Right forelimb (tissue), 1 donor: ENCODE results near the gene PABPN1L.
"Not testable (repeated sequence)": the region's sequence is repeated elsewhere in the genome, so short reads cannot be mapped to it uniquely, and the experiment has no call there.

Experiments
- DNase-seq: peaks from one replicate; pipeline ENCODE4 v3.0.0-alpha.2; 2018

Gene PABPN1L

DNA sequence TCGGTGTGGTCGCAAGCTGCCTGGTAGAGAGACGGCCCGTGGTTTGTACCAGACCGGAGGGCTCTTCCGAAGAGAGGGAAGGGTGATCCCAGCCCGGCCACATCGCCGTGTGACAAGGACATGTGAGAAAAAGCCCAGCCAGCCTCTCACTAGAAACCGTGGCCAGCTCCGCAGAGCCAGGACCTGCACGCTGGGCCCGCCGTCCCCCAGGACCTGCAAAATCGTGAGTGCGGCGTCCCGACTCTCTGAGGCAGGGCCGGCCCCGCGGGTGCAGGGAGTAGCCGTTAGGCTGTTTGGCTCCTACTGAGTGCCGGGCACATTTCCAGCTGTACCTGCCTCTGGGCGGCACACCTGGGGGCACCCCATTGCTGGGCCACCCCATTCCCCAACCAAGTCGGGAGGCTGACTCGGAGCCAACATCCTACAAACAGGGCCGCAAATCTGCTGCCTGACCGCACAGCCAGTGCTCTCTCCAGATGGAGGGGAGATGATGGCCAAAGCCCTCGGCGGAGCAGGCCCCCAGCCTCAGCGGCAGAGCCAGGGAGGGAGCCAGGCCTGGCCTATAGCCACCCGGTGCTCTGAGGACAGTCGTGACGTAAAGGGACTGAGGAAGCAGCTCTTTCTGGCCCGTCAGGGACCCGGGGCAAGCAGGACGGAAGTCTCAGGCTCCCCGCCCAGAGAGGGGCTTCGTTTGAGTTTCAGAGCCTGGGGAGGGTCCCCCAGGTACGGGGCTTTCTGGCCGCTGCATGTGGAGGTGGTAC is 33.6 kb upstream of the PABPN1L start:
- no peak for DNase-seq

DNA sequence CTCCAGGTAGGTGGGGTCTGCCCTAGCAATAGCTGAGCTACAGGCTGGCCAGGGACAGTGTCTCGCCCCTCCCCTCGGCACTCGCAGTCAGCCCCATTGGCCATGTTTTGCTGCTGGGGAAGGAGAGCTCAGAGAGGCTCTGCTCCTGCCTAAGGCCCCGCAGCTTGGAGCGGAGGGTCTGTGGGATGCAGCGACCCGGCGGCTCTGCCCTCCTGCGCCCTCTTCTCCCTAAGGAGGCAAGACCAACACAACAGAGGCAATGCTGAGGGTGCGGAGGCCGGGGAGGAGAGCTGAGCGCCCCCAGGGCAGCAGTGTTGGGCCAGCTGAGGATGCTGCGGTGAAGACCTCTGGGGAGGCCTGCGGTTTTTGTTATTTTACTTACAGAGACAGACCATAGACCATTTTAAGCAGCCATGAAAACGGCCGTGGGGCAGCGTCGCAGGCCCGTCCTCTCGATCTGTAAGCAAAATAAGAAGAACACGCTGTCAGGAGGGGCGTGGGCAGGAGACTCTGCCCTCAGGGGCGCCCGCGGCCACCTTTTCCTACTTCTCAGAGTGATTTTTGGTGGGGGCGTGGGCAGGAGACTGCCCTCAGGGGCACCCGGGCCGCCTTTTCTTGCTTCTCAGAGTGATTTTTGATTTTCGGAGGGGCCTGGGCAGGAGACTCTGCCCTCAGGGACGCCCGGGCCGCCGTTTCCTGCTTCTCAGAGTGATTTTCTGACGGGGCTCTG is 31.4 kb upstream of the PABPN1L start:
- DNase-seq = no peak

DNA sequence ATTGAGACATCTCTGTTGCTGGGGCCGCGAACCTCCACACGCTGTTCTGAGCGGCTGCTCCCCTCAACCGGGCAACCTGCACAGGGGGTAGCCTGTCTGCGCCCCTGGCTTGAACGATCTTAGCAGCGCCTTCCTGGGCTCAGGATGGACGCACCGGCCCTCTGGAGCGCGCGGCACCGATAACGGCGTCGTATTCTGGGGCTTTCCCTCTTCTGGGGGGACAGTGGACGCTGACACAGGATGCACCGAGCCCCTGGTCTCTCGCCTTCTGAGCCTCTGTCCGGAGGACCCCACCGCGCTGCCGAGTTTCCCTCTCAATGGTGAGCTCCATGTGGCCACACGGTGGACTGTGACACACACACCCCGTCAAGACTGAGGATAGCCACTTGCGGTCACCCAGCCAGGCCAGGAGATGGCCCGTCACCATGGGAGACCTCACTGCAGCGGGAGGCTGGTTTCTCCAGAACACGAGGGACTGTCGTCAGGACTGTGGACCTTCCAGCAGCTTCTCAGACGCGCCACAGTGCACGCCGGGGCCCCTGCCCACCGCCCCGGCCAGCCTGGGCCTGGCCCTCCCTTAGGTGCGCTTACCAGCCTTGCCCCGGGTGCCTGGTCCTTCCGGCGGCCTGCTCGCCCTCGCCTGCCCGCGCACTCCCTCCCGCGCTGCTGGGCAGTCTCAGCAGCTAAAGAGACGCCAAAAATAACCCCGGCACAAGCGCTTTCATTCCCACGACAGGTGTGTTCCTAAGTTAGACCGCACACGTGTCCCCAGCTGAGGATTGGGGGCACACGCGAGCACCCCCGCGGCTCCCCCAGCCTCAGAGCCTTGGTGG is 30.0 kb upstream of the PABPN1L start:
- DNase-seq = no peak

DNA sequence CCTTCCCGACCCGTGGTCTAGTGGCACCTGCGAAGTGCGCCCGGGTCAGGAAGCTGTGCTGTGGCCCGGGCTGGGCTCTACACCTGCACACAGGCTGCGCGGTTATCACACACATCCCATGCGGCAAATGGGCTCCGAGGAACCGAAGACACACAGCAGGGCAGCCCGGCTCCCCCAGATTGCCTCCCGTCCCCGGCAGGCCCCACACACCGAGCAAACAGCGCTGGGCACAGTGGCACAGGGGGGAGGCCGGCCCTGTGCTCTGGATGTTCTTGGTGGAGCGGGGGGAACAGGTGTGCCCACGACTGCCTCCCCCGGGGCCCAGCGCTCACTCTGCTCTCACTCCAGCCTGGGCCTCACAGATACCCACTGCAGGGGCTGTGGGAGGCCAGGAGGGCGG is 28.9 kb upstream of the PABPN1L start:
- no peak for DNase-seq

DNA sequence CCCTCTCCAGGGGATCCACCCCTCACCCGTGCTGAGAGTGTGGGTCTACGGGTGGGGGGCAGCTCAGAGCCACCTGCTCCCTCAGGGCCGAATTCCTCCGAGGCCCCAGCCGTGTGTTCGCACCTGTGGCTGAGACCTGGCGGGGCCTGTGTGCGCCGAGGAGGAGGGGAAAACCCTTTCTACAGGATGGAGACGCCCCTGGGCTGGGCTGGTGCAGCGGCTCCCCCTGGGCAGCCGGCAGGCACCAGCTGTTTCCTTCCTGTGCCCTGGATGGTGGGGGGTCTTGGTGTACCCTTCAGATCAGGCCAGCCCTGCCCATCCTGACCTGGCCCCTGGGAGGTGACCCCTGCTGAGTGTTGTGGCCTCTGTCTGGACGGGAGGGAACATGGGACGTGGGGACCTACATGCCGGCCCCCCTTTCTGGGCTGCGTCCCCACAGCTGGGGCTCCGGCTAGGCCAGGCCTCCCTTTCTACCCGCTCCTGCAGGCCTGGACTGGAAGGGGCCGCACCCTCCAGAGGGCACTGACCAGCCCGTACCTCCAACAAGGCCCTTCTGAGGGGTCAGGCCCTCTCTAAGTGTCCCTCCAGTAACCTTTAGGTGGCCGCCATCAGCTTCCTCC is 28.3 kb upstream of the PABPN1L start:
- DNase-seq = no peak

DNA sequence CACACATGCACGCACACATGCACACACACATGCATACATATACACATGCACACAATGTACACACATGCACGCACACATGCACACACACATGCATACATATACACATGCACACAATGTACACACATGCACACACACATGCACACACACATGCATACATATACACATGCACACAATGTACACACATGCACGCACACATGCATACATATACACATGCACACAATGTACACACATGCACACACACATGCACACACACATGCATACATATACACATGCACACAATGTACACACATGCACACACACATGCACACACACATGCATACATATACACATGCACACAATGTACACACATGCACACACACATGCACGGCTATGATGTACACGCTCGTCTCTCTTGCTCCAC is 27.8 kb upstream of the PABPN1L start:
- DNase-seq = not testable (repeated sequence)

DNA sequence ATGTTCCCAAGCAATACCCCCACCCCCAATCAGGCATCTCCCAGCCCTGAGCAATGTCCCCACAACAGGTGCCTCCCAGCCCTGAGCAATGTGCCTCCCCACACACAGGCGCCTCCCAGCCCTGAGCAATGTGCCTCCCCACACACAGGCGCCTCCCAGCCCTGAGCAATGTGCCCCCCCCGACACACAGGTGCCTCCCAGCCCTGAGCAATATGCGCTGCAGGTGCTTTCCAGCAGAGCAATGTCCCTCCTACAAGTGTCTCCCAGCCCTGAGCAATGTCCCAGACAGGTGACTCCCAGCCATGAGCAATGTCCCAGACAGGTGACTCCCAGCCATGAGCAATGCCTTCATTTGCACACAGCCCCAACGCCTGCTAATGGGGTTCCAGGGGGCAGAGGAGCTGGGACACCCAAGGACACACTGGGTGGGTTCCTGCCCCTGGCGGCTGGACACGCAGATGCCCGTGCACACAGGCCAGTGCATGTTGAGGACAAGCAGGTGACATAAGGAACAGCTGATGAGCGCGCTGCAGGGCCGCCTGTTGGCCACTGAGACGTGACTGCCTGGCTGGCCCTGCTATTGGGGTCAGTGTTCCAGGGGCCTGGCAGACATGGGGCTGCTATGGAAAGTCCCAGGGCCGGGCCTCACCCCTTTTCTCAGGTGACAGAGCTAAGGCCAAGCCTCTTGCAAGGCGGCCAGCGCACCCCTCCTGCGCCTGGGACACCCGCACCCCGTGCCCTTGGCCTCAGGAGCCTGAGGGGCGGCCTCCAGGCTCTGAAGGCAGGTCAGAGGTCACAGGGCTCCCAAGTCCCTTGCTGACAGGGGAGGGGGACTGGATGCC is 26.9 kb upstream of the PABPN1L start:
- DNase-seq = no peak

DNA sequence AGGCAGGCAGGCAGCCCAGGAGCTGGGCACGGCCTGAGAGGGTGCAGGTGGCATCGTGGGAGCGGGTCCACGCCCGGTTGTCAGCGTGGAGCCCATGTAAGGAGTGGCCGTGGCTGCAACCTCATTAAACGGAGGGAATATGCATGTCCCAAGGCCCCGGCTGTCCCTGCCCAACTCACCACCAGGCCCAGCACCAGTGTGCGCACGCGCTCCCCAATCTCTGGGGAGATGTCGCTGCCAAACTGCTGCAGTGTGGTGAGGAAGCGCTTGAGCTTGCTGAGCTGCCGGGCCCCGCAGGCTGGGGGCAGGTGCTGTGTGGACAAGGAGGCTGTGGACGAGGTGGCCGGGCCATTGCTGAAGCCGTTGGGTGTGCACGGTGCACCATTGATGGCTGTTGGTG is 25.6 kb upstream of the PABPN1L start:
- no peak for DNase-seq

DNA sequence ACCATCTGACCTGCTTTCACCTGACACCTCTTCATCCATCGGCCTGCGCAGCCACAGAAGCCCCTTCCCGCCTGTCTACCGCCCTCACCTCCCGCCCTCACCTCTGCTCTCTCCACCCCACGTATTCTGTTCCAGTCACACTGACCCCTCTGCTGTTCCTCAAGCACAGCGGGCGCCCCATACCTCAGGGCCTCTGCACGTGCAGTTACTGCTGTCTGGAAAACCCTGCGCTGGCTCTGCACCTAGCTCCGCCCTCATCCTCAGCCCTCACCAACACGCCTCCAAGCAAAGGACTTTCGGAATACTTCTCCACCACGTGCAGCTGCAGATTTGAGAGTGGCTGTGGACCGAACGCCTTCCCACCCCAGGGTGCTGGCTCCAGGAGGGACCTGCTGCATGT is 24.6 kb upstream of the PABPN1L start:
- no peak for DNase-seq

DNA sequence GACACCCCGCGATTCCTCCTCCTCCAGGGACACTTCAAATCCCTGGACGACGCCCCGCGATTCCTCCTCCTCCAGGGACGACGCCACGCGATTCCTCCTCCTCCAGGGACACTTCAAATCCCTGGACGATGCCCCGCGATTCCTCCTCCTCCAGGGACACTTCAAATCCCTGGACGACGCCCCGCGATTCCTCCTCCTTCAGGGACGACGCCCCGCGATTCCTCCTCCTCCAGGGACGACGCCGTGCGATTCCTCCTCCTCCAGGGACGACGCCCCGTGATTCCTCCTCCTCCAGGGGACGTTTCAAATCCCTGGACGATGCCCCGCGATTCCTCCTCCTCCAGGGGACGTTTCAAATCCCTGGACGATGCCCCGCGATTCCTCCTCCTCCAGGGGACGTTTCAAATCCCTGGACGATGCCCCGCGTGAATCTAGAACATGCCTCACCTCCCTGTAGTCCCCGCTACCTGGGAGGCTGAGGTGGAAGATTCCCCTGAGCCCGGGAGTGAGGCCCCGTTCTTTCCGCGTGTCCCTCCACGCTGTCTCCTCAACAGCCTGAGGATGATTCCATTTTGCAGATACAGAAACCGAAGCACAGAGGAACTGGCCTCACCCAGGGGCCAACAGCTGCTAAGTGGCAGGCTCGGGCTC is 23.4 kb upstream of the PABPN1L start:
- not testable (repeated sequence) for DNase-seq

DNA sequence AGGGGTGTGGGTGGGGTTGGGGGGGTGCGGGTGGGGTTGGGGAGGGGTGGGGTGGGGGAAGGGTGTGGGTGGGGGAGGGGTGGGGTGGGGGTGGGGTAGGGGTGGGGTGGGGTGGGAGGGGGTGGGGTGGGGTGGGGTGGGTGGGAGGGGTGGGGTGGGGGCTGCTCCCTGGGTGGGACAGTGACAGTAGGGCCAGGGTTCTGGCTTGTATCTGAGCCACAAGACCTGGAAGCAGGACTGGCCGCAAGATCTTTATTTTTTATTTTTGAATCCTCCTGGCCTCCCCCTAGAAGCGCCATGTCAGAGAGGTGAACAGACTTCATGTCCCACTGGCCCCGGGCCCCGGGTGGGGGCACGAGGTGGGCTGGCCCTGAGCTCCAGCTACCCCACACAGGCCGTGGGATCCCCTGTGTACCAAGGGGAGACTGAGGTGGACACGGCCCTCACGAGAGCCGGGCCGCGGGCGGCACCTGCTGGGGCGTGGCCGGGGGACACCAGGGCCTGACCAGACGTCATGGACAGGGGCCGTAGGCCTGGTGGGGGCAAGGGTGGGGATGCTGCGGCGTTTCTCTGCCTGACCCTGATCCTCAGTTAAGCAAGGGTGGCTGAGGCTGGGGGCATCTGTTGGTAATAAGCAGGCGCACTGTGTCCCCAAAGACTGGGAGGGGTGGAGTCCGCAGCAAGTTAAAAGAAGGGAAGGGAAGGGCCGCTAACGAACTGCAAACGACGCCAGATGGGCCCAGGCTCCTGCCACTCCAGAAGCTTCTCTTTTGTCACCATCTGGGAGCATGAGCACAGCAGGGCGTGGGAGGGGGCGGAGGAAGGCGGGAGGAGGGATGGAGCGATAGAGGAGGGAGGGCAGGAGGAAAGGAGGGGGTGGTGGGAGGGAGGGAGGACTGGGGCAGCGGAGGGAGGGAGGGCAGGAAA is 22.3 kb upstream of the PABPN1L start:
- no peak for DNase-seq

DNA sequence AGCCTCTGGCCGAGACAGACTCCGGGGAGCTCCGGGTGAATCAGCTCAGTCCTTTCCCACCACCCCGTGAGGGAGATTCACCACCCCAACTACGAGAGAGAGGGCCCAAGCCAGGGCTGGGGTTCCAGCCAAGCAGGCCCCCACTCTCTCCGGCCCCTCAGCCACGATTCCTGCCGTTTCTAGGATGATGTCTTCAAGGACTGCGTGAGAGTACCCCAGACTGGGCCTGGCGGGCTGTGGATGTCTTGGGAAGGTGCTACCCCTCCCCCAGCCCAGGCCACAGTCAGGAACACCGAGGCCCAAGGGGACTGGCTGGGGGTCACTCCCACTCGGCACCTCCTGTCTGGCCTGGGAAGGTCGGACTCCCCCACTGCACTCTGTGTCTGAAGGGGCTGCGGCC is 21.6 kb upstream of the PABPN1L start:
- DNase-seq = no peak

DNA sequence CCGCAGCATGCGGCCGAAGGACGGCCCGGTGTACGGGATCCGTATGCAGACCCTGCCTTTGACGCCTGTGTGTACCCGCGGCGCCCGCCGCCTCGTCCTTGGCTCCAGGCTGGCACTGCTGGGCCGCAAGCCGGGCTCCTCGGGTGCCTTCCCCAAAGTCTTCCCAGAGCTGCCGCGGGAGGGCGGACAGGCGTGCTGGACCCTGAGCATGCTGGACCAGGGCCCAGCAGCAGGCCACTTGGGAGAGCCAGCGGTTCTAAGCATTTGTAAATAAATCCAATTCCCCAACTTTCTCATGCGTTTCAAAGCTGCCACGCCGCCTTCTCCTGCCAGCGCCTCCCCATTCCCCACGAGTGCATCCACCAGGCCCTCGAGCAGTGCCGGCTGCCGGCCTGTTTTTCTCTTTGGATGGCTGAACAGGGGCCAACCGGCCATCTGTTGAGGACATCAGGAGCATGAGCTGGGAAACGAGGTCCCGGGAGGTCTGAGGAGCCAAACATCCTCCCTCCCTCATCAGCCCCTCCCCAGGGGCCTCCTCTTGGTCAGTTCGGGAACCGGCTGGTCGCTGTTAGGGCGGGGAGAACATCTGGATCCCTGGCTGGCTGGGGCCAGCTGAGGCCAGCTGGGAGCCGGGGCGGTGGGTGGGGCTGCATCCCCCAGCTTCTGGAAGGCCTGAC is 20.5 kb upstream of the PABPN1L start:
- peak; percentile 82 for DNase-seq

DNA sequence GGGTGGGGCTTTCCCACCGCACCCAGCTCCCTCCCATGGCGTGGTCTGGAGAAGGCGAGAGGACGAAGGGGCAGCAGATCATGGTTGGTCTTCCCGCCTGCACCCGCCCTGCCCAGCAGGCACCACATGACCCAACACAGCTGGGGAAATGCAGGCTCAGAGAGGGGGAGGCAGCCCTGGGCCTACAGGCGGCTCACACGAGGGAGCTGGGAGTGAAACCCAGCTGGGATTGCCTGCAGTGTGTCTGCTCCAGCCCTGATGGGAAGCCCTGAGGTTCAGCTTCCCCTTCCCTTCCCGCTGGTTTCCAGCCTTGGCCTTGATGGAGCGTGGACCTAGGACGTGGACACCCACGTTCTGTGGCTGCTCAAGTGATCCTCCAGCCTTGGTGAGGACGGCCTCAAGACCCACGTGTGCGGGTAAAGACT is 20.0 kb upstream of the PABPN1L start:
- DNase-seq = no peak

DNA sequence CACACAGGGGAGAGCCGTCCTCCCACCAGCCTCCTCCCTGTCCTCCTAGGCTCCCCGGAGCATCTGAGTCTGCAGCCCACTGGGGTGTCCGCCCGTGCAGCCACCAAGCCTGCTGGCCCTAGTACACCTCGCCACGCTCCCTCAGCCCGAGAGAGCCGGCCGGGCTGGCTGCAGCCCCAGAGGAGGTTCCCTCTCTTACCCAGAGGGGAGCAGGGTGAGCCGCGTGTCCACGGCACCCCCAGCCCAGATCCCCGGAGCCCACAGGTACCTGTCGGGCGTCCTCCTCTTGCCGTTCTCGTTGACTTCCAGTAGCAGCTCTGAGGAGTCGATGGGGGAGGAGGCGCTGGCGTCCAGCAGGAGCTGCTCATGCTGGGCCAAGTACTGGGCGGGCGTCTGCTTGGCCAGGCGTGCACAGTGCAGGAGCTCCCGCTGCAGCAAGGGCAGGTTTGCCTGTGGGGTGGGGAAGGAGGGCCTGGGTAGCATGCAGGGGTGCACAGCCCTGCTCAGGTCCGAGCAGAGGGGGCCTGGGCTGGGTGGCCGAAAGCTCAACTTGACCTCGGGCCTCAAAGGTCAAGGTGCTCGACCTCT is 19.3 kb upstream of the PABPN1L start:
- no peak for DNase-seq

DNA sequence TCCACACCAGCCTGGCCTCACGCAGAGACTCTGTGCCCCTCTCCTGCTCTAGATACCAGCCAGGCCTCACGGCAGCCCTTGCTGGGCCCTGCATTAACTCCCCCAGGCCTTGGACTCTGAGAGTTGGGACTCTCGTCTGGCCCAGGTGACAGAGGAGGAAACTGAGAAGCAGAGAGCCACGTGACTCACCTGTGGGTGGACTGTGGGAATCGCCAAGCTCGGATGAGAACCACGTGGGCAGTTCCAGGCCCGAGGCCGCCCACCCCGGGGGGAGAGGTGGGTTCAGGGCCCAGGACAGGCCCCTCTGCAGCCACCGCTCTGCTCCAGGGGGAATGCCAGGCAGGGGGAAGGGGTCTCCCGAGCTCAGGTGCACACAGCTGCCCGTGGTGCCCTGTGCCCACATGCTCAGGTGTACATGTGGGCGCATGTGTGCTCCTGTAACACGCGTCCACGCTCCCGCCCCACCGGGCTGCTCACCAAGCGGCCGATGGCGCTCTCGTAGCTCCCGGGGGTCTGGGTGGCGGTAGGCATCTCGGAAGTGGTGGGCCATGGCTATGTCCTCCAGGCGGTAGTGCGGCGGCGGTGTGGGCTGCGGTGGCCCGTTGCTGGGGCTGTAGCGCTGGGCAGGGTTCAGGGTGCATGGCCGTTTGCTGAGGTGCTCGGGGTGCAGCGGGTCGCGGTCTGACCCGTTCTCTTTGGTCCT is 18.3 kb upstream of the PABPN1L start:
- DNase-seq = no peak

DNA sequence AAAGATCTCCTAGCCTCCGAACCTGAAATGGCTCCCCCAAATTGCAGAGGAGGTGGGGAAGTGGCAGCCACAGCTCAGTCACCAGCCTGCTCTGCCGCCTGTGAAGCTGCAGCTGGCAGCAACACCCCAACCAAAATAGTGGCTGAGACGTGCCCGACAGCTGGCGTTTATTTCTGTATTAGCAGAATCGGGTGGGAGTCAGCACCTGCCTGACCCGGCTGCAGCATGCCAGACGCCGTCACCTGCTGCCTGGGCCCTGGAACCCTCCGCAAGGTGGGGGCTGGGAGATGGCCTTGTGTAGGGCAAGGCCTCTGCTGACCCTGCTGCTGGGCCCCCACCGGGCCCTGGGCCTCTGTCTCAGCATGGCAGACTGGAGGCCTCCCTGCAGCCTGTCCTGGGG is 17.5 kb upstream of the PABPN1L start:
- DNase-seq = no peak

DNA sequence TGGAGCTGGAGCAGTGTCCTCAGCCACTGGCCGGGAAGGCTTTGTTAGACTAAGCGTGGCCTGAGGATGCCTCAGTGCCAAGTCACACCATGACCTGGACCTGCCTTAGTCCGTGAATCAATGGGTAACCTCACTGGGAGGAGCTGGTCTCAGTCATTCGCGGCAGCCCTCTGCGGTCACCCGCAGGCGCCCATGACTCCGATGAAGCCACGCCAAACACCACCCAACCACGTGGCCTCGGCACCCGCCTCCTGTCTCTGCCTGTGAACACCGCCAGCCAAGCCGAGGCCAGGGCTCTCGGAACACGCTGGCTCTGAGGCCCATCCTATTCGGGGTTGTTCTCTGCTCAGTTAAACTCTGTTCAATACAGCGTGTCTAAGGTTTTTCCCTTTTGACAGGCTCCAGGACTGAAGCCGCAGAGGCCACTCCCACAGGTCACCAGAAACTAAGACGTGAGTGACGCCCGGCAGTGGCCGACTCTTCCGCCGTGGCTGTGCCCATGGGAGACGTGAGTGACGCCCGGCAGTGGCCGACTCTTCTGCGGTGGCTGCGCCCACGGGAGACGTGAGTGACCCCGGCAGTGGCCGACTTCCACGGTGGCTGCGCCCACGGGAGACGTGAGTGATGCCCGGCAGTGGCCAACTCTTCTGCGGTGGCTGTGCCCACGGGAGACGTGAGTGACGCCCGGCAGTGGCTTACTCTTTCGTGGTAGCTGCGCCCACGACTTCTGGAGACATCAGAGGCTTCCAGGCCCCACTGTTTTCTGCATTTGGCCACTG is 16.8 kb upstream of the PABPN1L start:
- no peak for DNase-seq
